ENCODE results near the gene CDADC1.
A peak's percentile ranks its signal among the peaks of the same experiment; 100 is the strongest.

The CDADC1 gene

DNA sequence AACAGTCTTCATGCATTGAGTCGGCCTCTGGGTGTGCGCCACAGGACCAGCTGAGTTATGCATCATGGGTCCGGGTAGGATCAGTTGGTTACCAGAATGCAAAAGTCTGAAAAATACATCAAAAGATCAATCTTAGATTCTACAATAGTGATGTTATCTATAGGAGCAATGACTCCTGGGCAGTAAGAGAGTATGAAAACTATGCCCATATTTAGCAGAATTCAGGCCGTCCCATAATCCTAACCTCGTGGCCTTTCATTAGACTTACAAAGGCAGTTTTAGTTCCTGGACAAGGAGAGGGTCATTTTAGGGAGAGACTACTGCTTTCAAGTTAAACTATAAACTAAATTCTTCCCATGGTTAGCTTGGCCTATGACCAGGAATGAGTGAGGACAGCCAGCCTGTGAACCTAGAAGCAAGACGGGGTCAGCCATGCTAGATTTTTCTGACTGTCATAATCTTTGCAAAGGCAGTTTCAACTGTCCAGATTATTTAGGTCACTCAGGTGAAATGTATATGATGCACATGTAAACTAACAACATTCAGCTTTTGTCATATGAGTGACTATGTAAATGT, 11.8 kb upstream of the CDADC1 start:
- no peak for DNase-seq (ENCODE audit: low read depth in 1 of 2, low spot score in 1 of 2)

DNA sequence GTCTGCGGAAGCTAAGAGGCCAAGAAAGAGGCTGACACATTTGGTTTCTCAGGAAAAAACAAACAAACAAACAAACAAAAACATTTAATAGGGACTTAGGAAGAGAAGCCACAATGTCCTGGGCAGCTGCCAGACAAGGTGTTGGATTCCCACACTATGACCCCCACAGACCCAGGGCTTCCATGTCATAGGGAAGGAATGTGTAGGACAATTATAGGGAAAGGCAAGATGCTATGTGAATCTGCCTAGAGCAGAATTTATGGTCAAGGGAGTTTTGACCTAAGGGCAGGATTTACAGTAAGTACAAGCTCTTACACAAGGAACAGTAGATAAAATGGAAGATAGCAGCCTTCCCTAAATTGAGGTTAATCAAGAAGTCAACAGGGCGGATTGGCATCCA, 9.1 kb upstream of the CDADC1 start:
- DNase-seq (ENCODE audit: low read depth in 1 of 2, low spot score in 1 of 2): no peak

DNA sequence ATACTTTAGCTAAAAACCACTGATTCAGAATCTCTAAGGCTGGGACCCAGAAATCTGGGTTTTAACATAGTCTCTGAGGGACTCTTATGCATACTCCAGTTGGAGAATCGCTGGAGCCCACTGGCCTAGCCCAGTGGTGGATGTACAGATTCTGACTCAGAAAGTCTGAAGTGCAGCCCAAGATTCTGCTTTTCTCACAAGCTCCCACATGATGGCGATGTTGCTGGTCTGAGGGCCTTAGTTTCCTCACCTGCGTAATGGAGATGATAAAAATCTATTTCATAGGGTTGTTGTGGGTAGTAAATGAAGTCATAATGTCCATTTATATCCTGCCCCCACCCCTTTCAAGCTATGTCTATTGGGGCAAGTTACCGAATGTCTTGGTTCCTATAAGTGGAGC, 7.7 kb upstream of the CDADC1 start:
- peak in 1 of 2 donors; percentile 10 for DNase-seq (ENCODE audit: low read depth in 1 of 2, low spot score in 1 of 2)

DNA sequence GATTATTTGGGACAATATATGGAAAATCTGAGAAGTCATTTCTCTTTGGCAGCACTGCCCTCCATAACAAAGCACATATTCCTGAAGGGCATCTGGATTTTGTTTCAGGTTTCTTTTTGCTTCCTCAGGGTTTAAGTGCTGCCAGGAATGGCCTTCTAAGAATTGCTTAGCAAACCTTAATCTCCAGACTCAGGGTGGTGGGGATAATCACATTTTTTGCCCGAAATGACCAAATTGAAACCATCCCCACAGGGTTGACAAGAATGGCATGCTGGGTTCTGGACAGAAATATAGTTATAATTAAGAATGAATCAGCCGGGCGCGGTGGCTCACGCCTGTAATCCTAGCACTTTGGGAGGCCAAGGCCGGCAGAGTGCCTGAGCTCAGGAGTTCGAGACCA, 6.4 kb upstream of the CDADC1 start:
- no peak for DNase-seq (ENCODE audit: low read depth in 1 of 2, low spot score in 1 of 2)

DNA sequence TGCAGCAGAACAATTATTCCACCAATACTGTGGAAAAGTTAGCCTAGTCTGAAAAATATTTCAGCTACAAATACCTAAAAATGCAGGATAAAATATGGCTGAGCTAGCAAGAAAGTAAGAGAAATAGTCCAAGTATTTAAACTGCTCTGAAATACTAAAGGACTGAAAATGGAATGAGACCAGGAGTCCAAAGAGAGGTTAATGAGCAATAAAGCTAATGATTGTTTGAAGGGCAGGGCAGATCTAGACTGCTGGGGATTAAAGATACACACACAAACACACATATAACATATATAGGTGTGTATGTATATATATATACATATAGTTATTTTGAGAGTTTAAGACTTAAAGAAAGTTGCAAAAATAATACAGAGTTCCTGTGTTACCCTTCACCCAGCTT, 2.6 kb upstream of the CDADC1 start:
- DNase-seq (ENCODE audit: low read depth in 1 of 2, low spot score in 1 of 2): no peak

DNA sequence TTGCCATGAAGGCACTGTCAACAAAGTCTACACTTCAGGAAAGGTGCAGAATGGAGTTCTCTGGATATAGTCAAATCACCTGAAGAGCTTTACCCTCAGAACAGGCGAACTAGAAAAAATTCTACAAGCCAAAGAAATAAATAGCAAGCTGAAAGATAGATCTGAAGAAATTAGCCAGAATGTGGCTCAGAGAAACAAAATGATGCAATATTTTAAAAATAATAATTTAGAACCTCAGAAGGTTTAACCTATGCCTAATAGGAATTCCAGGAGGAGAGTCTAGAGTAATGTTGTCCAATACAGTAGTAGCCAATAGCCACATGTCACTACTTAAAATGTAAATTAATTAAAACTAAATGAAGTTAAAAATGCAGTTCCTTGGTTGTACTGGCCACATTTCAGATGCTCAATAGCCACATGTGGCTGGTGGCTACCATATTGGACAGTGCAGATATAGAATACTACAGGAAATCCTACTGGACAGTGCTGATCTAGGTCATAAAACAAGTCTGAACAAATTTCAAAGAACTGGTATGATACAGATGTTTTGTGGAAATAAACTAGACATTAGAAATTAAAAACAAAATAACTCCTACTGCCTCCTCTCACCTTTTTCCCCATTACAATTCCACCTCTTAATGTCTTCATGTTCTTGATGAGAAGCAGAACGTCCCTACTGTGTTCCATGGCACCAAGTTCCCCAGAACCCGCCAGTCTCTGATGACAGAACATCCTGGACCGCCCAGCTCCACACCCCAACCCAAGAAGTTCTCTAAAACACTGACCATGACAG, 679 bp upstream of the CDADC1 start:
- DNase-seq (ENCODE audit: low read depth in 1 of 2, low spot score in 1 of 2): no peak

DNA sequence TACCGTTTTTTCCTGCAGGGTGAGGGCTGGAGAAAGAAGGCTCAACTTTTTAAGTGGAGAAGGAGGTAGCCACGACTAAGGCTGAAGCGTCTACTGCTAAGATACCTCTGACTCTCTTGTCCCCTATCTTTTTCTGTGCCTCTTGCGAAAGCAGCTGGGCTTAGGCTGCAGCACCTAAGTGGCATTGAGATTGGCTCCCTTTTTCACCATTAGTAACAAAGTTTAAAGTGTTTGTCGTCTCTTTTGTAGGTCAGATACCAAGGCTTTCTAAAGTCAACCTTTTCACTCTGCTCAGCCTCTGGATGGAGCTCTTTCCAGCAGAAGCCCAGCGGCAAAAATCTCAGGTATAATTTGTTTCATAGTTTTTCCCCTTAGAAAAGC, 887 bp downstream of the CDADC1 start:
- DNase-seq (ENCODE audit: low read depth in 1 of 2, low spot score in 1 of 2): no peak

DNA sequence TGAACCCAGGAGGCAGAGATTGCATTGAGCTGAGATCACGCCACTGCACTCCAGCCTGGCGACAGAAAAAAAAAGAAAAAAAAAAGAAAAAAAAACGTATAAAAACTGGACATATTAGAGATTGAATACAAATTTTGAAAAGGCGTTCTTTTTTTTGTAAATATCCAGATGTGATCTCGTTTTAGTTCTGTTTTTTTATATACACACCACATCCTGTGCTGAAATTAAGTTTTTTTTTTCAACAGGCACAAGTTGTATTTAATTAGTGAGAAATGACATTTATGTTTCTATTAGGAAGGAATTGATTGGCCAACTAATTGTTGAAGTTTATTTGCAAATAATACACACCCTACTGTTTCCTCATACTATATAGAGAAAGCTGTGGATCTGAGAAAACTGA, 3.6 kb downstream of the CDADC1 start:
- no peak for DNase-seq (ENCODE audit: low read depth in 1 of 2, low spot score in 1 of 2)

DNA sequence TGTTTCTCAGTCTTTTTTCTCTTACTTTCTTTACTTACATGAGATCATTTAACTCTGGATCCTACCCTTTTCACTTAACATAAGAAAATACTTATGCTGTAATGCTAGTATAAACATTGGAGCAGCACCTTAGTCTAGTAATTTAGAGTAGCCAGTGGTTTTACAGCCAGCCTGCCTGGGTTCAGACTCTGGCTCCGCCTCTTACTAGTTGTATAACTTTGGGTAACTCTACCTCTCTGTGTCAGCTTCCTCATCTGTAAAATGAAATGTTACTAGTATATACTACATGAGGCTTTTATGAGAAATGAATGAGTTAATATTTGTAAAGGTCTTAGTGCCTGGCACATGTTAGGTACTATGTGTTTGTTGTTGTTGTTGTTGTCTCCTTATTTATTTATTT, 5.6 kb downstream of the CDADC1 start:
- no peak for DNase-seq (ENCODE audit: low read depth in 1 of 2, low spot score in 1 of 2)

DNA sequence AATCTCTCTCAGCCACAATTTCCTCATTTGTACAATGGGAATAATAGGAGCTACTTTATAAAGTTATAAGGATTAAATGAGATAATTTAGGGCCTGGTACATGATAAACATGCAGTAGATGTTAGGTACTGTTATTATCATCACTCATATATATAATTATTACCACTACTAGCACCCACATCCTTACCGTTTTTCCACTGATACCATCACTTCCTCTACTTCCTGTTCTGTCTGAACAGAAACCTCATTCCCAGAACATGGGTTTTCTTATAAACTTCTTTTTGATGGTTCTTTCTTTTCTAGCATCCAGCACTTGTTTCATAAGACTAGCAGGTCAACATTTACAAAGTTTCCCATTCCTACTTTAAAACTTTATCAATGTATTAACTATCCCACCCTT, 6.3 kb downstream of the CDADC1 start:
- DNase-seq (ENCODE audit: low read depth in 1 of 2, low spot score in 1 of 2): no peak

DNA sequence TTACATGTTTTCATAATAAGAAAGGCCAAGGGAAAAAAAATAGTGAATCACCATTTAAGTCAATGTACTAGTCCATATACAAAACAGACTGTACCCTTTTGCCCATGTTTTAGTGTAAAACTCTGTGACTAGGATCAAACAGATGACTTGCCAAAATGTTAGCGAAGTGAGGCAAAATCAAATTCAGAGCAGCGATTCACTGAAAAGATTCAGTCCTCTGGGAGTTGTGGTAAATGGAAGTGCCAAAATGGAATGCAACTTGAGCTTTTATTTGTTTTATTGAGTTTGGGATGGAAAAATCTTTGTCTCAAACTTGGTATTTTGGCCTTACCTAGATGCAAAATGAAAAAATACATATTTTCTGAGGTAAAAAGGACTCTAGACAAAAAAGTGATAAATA, 9.1 kb downstream of the CDADC1 start:
- no peak for DNase-seq (ENCODE audit: low read depth in 1 of 2, low spot score in 1 of 2)

DNA sequence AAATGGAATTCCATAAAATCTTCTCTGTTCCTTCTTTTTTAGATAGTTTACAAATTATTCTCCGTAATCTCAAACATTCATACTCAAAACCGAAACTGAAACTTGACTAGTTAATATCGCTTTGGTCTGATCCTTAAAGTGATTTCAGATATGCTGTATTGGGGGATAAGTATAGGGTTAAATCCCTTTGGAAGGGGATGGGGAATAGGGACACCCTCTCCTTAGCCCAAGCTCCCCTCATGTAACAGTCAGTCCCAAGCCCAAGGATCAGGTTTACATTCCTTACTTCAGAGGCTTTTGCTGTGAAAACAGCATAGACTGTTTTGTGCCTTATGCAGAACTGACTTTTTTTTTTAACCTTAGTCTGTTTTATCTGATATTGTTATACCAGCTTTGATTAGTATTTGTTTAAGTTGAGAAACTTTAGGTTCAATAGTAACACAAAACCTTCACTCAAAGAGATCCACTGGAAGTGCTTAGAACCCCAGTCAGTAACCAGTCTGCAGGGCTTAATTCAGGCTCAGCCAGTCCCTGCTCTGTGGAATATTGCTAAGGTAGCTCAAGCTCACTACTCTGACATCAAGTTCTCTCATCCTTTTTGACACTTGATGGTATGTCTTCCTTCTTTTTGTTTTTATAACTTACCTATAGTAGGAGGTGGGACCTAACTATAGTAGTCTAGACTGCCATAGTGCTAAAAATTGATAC, 10.5 kb downstream of the CDADC1 start:
- DNase-seq (ENCODE audit: low read depth in 1 of 2, low spot score in 1 of 2): no peak

DNA sequence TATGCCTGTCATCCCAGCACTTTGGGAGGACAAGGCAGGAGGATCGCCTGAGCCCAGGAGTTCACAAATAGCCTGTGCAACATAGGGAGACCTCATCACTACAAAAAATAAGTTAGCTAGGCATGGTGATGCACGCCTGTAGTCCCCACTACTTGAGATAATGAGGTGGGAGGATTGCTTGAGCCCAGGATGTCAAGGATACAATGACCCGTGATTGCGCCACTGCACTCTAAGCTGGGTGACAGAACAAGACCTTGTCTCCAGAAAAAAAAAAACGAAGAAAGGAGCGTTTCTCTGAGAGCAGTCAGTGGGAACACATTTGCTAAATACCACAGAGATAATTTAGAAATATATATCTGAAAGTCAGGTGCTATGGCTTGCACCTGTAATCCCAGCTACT, 11.9 kb downstream of the CDADC1 start:
- DNase-seq (ENCODE audit: low read depth in 1 of 2, low spot score in 1 of 2): no peak

DNA sequence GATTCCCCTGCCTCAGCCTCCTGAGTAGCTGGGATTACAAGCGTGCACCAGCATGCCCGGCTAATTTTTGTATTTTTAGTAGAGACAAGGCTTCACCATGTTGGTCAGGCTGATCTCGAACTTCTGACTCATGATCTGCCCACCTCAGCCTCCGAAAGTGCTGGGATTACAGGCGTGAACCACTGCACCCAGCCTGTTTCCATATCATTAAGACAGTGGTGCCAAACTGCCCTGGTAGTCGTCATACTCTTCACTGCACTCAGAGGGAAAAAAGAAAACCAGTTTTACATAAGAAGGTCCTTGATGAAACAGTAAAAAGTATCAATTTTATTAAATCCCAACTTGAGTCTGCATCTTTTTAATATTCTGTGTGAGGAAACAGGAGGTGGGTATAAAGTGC, 14.9 kb downstream of the CDADC1 start:
- DNase-seq (ENCODE audit: low read depth in 1 of 2, low spot score in 1 of 2): no peak

DNA sequence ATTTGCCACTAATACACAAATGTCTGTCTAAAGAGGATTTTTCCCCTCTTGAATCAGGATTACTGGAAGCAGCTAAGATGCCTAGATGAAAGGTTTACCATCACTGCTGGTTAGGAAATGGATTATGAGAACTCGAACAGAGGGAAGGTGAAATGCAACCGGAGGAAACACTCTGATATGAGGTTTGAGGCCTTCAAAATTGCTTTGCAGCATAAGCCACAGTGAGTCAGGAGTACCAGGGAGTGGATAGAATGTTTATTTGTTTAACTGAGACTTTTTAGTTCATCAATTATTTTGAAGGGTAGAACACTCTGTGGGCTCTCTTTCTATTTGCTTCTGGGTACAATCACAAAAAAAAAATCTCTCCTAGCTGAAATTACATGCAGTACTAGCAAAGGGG, 18.1 kb downstream of the CDADC1 start:
- no peak for DNase-seq (ENCODE audit: low read depth in 1 of 2, low spot score in 1 of 2)

DNA sequence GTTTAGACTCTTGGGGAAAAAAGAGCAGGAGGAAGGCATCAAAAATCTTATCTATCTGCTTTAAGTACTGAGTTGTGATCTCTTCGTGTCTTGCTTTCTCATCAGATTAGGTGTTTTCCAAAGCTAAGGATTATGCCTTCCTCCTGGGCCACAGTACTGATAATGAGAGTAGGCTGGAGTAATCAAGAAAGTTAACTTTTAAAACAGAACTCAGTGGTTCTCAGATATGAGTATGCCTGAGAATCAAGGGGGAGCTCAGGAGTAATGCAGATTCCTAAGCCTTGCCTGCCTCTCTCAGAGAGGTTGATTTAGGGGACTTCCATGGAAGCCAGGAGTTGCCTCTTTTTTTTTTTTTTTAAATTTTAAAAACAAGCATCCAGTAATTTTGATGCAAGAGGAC, 23.5 kb downstream of the CDADC1 start:
- DNase-seq (ENCODE audit: low read depth in 1 of 2, low spot score in 1 of 2): no peak

DNA sequence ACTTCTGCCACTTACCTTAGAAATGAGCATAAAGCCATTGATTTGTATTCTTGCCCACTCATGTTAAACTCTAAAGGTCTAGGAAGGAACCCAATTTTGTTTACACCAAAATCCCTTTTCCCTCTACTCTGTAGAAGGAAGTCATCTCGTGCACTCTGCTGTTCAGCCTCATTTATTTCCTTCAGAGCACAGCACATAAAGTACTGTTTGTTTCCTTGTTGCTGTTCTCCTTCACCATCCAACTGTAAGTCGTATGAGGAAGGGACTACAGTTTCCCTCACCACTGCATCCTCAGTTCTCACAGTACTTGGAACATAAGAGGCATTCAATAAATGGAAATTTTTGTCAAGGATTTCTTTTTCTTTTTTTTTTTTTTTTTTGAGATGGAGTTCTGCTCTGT, 24.6 kb downstream of the CDADC1 start:
- no peak for DNase-seq (ENCODE audit: low read depth in 1 of 2, low spot score in 1 of 2)

DNA sequence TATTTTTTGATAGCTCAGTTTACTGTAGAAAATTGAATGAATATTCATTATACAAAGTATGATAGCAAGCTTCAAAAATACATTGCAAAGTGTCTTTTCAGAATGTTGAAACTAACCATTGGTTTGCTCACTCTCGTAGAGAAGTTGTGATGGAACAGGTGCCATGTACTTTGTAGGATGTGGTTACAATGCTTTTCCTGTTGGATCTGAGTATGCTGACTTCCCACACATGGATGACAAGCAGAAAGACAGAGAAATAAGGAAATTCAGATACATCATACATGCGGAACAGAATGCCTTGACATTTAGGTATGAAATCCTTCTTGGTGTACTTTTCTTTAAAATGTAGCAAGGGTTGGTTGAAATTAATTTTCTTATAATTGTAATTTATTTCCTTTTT, 30.5 kb downstream of the CDADC1 start:
- no peak for DNase-seq (ENCODE audit: low read depth in 1 of 2, low spot score in 1 of 2)

DNA sequence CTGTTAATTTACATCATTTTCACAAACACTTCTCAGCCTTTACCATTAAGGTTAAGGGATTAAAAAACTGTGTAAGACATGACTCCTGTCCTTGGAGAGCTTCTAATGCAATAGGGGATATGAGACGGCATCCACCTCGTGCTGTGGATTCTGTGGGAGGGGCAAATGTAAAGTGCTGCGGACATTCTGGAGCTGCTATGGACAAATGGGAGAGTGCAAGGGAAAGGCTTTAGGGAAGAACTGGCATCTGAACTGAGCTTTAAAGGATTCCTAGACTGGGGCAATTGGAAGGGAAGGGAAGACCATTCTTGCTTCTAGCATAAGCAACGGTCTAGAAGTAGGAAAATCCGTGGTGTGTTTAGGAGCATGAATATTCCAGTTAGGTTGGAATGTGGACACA, 31.4 kb downstream of the CDADC1 start:
- no peak for DNase-seq (ENCODE audit: low read depth in 1 of 2, low spot score in 1 of 2)

DNA sequence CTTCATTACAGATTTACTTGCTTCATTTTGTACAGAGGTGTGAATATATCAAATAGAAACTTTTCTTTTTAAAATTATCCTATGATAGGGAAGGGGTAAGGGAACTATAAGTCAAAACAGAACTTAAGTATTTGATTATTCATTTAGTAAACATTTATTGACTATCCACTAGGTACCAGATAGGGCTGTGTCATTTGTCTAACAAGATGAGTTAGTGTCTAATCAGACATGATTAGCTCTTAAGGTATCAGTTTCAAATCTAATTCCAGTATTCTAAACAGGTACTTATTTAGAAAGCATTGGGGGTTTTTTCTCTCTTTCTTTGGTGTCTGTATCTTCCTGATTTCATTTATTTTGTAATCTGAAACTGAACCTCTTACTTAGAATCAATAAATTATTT, 32.2 kb downstream of the CDADC1 start:
- DNase-seq (ENCODE audit: low read depth in 1 of 2, low spot score in 1 of 2): no peak

DNA sequence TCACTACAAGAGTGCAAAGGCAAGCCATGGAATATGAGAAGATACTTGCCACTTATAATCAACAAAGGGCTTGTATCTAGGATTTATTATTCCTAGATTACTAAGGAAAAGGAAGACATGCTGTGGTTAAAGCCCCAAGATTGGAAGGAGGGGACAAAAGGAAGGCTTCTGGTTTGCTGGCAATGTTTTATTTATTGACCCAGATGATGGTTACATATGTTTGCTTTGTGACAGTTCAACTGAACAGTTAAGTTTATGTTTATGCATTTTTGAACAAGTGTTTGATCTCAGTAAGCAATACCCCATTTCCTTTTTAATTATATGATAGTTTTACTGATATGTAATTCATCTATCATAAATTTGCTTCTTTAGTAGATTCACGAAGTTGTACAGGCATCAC, 40.3 kb downstream of the CDADC1 start:
- DNase-seq (ENCODE audit: low read depth in 1 of 2, low spot score in 1 of 2): no peak

DNA sequence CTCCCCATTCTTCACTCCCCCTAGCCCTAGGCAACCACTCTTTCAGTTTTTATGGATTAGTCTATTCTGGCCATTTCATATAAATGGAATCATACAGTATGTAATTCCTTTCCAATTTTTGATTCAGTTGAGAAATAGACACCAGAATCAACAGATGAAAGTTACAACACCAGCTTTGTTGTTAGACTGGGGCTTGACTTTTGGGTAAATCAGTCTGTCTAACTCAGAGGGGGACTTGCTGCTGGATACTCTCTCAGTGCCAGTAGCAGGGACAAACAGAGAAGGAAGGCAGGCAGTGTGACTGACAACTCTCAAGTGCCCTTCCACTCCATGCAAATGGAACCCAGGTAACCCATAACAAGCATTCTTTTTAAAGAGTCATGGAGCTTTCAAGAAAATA, 40.7 kb downstream of the CDADC1 start:
- DNase-seq (ENCODE audit: low read depth in 1 of 2, low spot score in 1 of 2): no peak
